ENCODE results near the gene SETMAR.

SETMAR gene

GRCh38 chr3:4355401-4356219 is 52.4 kb downstream of the SETMAR start:
- DNase-seq: no peak

GRCh38 chr3:4356220-4356540 is 53.0 kb downstream of the SETMAR start:
- no peak for DNase-seq

- no peak for DNase-seq
Measured at GRCh38 chr3:4356546-4357410, 53.6 kb downstream of the SETMAR start.

- DNase-seq: no peak
Measured at GRCh38 chr3:4358273-4358672, 55.1 kb downstream of the SETMAR start.

- no peak for DNase-seq
Measured at GRCh38 chr3:4359805-4360502, 56.8 kb downstream of the SETMAR start.

GRCh38 chr3:4360817-4361216 is 57.6 kb downstream of the SETMAR start:
- no peak for DNase-seq

- no peak for DNase-seq
Measured at GRCh38 chr3:4362523-4362922, 59.4 kb downstream of the SETMAR start.

Measured in NCI-H526 (cell line).